D341Med (cell line): ENCODE measurements around the gene HERC5.
"Not testable (repeated sequence)": the region's sequence is repeated elsewhere in the genome, so short reads cannot be mapped to it uniquely, and the experiment has no call there.

Source experiments
- DNase-seq: peaks from one replicate; pipeline ENCODE4 v3.0.0; 2012; ENCODE audit warnings: low spot score

Gene HERC5

GRCh38 chr4:88456670-88457306 is at the start of gene HERC5:
HERC5 (plus strand) TSS chr4:88457119; CDS start chr4:88457270, 151 bp downstream.
- peak; percentile 93 for DNase-seq

GRCh38 chr4:88409206-88409605 is 47.7 kb upstream of the HERC5 start:
- DNase-seq = no peak

GRCh38 chr4:88409789-88410188 is 47.1 kb upstream of the HERC5 start:
- no peak for DNase-seq

- no peak for DNase-seq
Observed at GRCh38 chr4:88411491-88412096, 45.3 kb upstream of the HERC5 start.

GRCh38 chr4:88413801-88414200 is 43.1 kb upstream of the HERC5 start:
- DNase-seq = no peak

GRCh38 chr4:88414755-88415154 is 42.2 kb upstream of the HERC5 start:
- no peak for DNase-seq

GRCh38 chr4:88415982-88416381 is 40.9 kb upstream of the HERC5 start:
- no peak for DNase-seq

- no peak for DNase-seq
Observed at GRCh38 chr4:88418411-88418810, 38.5 kb upstream of the HERC5 start.

GRCh38 chr4:88419874-88420273 is 37.0 kb upstream of the HERC5 start:
- DNase-seq = no peak

GRCh38 chr4:88420844-88421243 is 36.1 kb upstream of the HERC5 start:
- DNase-seq = no peak

- DNase-seq = no peak
Observed at GRCh38 chr4:88422403-88422802, 34.5 kb upstream of the HERC5 start.

- no peak for DNase-seq
Observed at GRCh38 chr4:88429401-88429800, 27.5 kb upstream of the HERC5 start.

- no peak for DNase-seq
Observed at GRCh38 chr4:88435987-88436693, 20.8 kb upstream of the HERC5 start.

- not testable (repeated sequence) for DNase-seq
Observed at GRCh38 chr4:88437873-88438272, 19.0 kb upstream of the HERC5 start.

GRCh38 chr4:88439161-88439760 is 17.7 kb upstream of the HERC5 start:
- DNase-seq = no peak

GRCh38 chr4:88440146-88440545 is 16.8 kb upstream of the HERC5 start:
- no peak for DNase-seq

- no peak for DNase-seq
Observed at GRCh38 chr4:88441696-88442095, 15.2 kb upstream of the HERC5 start.

GRCh38 chr4:88442689-88443191 is 14.2 kb upstream of the HERC5 start:
- DNase-seq = no peak

GRCh38 chr4:88443486-88443885 is 13.4 kb upstream of the HERC5 start:
- DNase-seq = no peak

GRCh38 chr4:88445252-88445651 is 11.7 kb upstream of the HERC5 start:
- DNase-seq = no peak

- no peak for DNase-seq
Observed at GRCh38 chr4:88446124-88446523, 10.8 kb upstream of the HERC5 start.

GRCh38 chr4:88447371-88448095 is 9.4 kb upstream of the HERC5 start:
- DNase-seq = no peak
